ENCODE data around the gene MAPKAP1. TPM values are rescaled to one million over a fixed set of nuclear protein-coding genes. Genes with fewer than 3 reads are reported as not detected.

The MAPKAP1 gene
- total RNA-seq, 2 experiments from 2014 or later = 66.2 to 78.8 TPM

GRCh38 chr9:125679597-125680189 is 27.3 kb downstream of the MAPKAP1 start:
- H3K36me3 ChIP-seq (ENCODE audit: insufficient read depth, low read length) = no peaks in the 10 kb centered on the region
- H3K79me2 ChIP-seq (ENCODE audit: insufficient read depth, low read depth, low read length) = 0 out of 2 replicates have a peak, but pooled peaks cover 6% of the 10 kb centered on the region
- H3K4me2 ChIP-seq (ENCODE audit: low read length) = no peak overlapping the region
- no peaks in the 10 kb centered on the region for H3K4me1 ChIP-seq (ENCODE audit: insufficient read depth, low read length, poor library complexity, severe bottlenecking)
- no peaks in the 10 kb centered on the region for H3K9me3 ChIP-seq (ENCODE audit: low read length)
- H3K4me3 ChIP-seq (ENCODE audit: low read depth, low read length, poor library complexity, severe bottlenecking) = no peak overlapping the region
- no peak overlapping the region for H3K27ac ChIP-seq (ENCODE audit: low read depth, low read length, poor library complexity, severe bottlenecking)
- POLR2A ChIA-PET = no interaction called here
- CTCF ChIA-PET (ENCODE audit: unreplicated experiment) = no interaction called here
- no peak for DNase-seq (ENCODE audit: low spot score)
- H4K20me1 ChIP-seq (ENCODE audit: insufficient read depth, low read length) = peaks cover 21% of the 10 kb centered on the region
- BruUV-seq (replicated peaks) = no TSS peak
- H3K9me2 ChIP-seq (ENCODE audit: insufficient read depth, low read length) = no peaks in the 10 kb centered on the region
- TF ChIP-seq CTCF (conservative IDR thresholded peaks at IDR 0.05; ENCODE audit: low read length) (no peak), EZH2phosphoT487 (IDR thresholded peaks at IDR 0.05; ENCODE audit: borderline replicate concordance, low read depth, low read length) (no peak)
- no peak overlapping the region for H2AFZ ChIP-seq (ENCODE audit: low read length)
- intact Hi-C loops (cut with micrococcal nuclease; ENCODE audit: unreplicated experiment) = no loop called here

GRCh38 chr9:125674981-125675973 is 31.7 kb downstream of the MAPKAP1 start:
- no peak overlapping the region for H3K27ac ChIP-seq (ENCODE audit: low read depth, low read length, poor library complexity, severe bottlenecking)
- H2AFZ ChIP-seq (ENCODE audit: low read length) = no peak overlapping the region
- no TSS peak for BruUV-seq (replicated peaks)
- H3K4me2 ChIP-seq (ENCODE audit: low read length) = no peak overlapping the region
- no peaks in the 10 kb centered on the region for H3K79me2 ChIP-seq (ENCODE audit: insufficient read depth, low read depth, low read length)
- H3K9me2 ChIP-seq (ENCODE audit: insufficient read depth, low read length) = no peaks in the 10 kb centered on the region
- H4K20me1 ChIP-seq (ENCODE audit: insufficient read depth, low read length) = peaks cover 16% of the 10 kb centered on the region; the same call in 1 of the 2 replicates
- H3K4me3 ChIP-seq (ENCODE audit: low read depth, low read length, poor library complexity, severe bottlenecking) = no peak overlapping the region
- peaks cover 11% of the 10 kb centered on the region; the same call in 1 of the 2 replicates for H3K36me3 ChIP-seq (ENCODE audit: insufficient read depth, low read length)
- intact Hi-C loops (cut with micrococcal nuclease; ENCODE audit: unreplicated experiment) = no loop called here
- no peak for DNase-seq (ENCODE audit: low spot score)
- POLR2A ChIA-PET = no interaction called here
- no peaks in the 10 kb centered on the region for H3K9me3 ChIP-seq (ENCODE audit: low read length)
- H3K4me1 ChIP-seq (ENCODE audit: insufficient read depth, low read length, poor library complexity, severe bottlenecking) = no peaks in the 10 kb centered on the region
- CTCF ChIA-PET (ENCODE audit: unreplicated experiment) = no interaction called here
- TF ChIP-seq CTCF (conservative IDR thresholded peaks at IDR 0.05; ENCODE audit: low read length) (no peak), EZH2phosphoT487 (IDR thresholded peaks at IDR 0.05; ENCODE audit: borderline replicate concordance, low read depth, low read length) (no peak)
